D721Med (cell line): Measurements from ENCODE around the gene NKX6-2.
"Not testable (repeated sequence)": the region's sequence is repeated elsewhere in the genome, so short reads cannot be mapped to it uniquely, and the experiment has no call there.

ENCODE experiments used
- DNase-seq: peaks from one replicate; pipeline ENCODE4 v3.0.0; 2011; ENCODE audit warnings: low spot score; ENCODE audit not compliant: insufficient read length
- FAIRE-seq: peaks from 2 replicates; lab custom pipeline; 2011; peaks lifted over from hg19 to GRCh38; lab: Jason Lieb, UNC
- TF ChIP-seq, protein P1 (sequence below): IDR thresholded peaks from 2 replicates; pipeline ENCODE4 v1.5.1; 2012; ENCODE audit warnings: mild to moderate bottlenecking, control low read depth; ENCODE audit not compliant: insufficient read depth; ENCODE audit errors: missing control alignments

Gene NKX6-2

DNA sequence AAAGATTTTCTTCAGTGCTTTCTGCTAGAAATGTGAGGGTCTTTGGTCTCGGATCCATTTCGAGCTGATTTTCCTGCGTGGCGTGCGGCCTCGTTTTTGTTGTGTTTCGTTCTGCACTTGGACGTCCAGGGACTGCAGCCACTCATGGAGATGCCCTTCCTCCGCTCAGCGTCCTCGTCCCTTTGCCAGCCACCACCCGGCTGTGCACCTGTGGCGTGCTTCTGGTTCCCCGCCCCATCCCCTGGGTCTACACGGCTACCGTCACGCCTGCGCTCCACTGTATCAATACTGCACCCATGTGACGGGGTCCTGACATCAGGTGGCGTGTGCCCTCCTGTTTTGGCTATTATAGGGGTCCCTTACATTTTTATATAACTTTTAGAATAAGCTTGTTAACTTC is 42.7 kb upstream of the NKX6-2 start:
- DNase-seq (no peak), FAIRE-seq (no peak)
- TF ChIP-seq, protein P1, sequence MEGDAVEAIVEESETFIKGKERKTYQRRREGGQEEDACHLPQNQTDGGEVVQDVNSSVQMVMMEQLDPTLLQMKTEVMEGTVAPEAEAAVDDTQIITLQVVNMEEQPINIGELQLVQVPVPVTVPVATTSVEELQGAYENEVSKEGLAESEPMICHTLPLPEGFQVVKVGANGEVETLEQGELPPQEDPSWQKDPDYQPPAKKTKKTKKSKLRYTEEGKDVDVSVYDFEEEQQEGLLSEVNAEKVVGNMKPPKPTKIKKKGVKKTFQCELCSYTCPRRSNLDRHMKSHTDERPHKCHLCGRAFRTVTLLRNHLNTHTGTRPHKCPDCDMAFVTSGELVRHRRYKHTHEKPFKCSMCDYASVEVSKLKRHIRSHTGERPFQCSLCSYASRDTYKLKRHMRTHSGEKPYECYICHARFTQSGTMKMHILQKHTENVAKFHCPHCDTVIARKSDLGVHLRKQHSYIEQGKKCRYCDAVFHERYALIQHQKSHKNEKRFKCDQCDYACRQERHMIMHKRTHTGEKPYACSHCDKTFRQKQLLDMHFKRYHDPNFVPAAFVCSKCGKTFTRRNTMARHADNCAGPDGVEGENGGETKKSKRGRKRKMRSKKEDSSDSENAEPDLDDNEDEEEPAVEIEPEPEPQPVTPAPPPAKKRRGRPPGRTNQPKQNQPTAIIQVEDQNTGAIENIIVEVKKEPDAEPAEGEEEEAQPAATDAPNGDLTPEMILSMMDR, result no peak

DNA sequence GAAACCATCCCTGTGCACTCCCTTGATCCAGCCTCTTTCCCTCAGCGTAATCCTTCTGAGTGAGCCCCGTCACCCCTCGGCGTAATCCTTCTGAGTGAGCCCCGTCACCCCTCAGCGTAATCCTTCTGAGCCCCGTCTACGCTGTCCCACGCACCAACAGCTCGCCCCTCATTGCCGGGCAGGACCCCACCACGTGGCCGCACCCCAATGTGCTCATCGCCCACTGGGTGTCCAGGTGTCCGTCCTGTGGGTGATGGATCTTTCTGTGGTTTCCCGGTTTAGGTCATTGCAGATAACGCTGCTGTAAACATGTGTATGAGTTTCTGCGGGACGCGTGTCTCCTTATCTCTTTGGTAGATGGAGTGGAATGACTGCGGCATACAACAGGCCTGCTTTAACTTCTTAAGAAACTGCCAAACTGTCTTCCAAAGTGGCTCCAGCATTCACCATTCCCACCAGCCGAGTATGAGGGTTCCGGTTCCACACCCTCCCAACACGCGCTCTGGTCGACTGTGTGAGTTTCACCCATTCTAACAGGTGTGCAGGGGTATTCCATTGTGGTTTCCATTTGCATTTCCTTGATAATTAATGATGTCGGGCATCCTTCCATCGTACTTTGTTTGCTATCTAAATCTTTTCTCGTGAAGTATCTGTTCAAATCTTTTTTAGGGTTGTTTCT is 42.1 kb upstream of the NKX6-2 start:
- FAIRE-seq, result no peak
- DNase-seq, result no peak
- TF ChIP-seq, protein P1, result no peak

DNA sequence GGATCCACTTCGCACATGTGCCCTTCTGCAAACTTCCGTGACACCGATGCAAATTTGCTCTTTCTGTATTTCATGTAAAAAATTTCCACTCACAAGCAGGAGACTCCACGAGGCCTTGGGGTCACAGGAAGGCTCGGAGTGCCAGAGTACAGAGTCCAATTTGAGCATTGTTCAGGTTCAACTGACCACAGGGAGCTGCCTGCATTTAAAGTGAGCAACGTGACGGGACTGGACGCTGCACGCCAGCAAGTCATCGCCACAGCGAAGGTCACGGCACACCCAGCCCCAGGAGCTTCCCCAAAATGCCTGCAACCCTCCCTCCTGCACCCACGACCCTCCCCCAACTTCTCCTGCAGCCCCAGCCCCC is 41.5 kb upstream of the NKX6-2 start:
- DNase-seq (no peak), FAIRE-seq (no peak)
- TF ChIP-seq, protein P1, result no peak

DNA sequence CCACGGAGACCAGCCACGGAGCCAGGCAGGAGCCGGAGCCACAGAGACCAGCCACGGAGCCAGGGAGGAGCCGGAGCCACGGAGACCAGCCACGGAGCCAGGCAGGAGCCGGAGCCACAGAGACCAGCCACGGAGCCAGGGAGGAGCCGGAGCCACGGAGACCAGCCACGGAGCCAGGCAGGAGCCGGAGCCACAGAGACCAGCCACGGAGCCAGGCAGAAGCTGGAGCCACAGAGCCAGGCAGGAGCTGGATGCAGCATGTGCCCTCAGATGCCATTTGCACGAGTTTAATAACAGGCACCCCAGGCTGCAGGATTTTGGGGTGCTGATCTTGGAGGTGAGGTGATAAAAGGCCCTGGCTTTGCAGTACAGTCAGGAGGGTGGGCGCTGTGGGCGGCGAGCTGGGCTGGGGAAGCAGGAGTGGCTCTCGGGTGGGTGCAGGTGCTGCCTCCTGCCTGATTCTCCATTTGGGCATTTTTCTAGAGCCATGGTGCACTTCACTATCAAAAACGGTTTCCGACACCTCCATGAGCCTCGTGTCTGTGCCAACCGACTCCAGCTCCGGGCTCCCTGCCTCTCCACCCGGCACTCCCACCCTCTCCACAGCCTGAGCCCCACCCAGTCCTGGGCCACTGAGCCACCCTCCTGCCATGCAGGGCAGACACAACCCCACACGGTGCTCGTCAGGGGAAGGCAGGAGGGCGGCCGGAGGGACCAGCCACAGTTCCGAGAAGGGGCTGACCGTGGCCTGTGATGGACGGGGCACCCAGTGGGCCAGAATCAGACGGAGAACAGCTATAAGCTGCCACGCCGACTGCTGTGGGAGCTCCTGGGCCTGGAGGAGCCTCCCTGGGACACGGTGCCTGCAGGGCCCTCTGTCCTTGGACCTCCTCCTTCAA is 40.8 kb upstream of the NKX6-2 start:
- DNase-seq, result no peak
- TF ChIP-seq, protein P1, result no peak
- FAIRE-seq, result no peak

DNA sequence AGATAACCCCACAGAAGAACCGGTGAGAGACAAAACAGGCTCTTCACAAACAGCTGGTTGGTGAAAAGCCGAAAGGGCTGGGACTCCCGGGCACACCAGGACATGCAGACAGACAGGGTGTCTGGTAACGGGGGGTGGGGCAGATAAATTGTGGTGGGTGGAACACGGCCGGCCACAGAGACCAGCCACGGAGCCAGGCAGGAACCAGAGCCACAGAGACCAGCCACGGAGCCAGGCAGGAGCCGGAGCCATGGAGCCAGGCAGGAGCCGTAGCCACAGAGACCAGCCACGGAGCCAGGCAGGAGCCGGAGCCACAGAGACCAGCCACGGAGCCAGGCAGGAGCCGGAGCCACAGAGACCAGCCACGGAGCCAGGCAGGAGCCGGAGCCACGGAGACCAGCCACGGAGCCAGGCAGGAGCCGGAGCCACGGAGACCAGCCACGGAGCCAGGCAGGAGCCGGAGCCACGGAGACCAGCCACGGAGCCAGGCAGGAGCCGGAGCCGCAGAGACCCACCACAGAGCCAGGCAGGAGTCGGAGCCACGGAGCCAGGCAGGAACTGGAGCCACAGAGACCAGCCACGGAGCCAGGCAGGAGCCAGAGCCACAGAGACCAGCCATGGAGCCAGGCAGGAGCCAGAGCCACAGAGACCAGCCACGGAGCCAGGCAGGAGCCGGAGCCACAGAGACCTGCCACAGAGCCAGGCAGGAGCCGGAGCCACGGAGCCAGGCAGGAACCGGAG is 40.0 kb upstream of the NKX6-2 start:
- FAIRE-seq, DNase-seq: not testable (repeated sequence)

DNA sequence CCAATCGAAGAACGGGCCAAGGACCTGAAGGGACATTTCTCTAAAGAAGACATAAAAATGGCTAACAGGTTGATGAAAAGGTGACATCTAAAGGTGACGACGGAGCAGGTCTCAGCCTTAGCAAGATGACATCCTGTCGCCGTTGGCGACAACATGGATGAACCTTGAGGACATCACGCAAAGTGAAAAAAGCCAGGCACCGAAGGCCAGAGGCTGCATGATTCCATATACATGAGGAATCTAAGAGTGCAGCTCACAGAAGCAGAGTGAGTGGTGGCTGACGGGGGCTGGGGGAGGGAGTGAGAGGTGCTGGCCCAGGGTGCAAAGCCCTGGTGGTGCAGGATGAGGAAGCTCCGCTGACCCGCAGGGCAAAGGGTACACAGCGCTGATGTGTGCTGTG is 34.1 kb upstream of the NKX6-2 start:
- FAIRE-seq (no peak), DNase-seq (no peak)
- TF ChIP-seq, protein P1, result no peak

DNA sequence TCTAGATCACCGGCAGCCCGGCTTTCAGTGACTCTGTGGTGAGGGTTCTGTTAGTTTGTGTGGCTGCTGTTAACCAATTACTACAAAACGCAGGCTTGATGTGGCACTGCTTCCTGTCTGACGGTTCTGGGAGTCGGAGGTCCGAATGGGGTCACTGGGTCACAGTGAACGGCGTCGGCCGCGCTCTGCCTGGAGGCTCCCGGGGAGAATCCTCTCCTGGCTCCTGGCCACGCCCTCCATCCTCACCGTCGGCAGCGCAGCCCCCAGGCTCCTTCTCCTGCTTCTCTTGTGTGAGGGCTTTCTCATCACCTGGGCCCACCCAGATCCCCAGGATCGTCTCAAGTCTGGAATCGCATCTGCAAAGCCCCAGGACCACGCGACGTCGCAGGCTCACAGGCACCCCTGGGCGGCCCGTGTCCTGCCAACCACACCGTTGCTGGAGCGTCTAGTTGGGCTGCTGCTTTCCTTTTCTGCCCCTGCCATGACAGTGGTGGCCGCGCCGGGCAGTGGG is 31.8 kb upstream of the NKX6-2 start:
- DNase-seq (no peak), FAIRE-seq (no peak)
- TF ChIP-seq, protein P1, result no peak
